HepG2 (cell line): ENCODE data around the gene BTBD19. TPM values are rescaled to one million over a fixed set of nuclear protein-coding genes. Genes with fewer than 3 reads are reported as not detected.

Experiments used
- ARID2 ChIP-seq: sonication (generic); formaldehyde crosslinking; IDR thresholded peaks from 2 replicates; pipeline ENCODE4 v1.8.1; 2022; ENCODE audit warnings: mild to moderate bottlenecking, missing genetic modification reagents, borderline replicate concordance
- HMG20A ChIP-seq: IDR thresholded peaks from 2 replicates; pipeline ENCODE4 v1.6.1; 2016; ENCODE audit warnings: borderline replicate concordance
- HOXD1 ChIP-seq: sonication (generic); formaldehyde crosslinking; IDR thresholded peaks from 2 replicates; pipeline ENCODE4 v1.5.0; 2020; ENCODE audit warnings: missing genetic modification reagents
- NCOA2 ChIP-seq: sonication (generic); formaldehyde crosslinking; IDR thresholded peaks from 2 replicates; pipeline ENCODE4 v1.8.0; 2022; ENCODE audit warnings: inconsistent platforms
- RBM22 ChIP-seq: fragments of 200-400 bp; formaldehyde crosslinking; optimal IDR thresholded peaks from 2 replicates; pipeline ENCODE3; 2017; ENCODE audit warnings: mild to moderate bottlenecking, low read length, moderate library complexity
- THAP11 ChIP-seq: IDR thresholded peaks from 2 replicates; pipeline ENCODE4 v1.6.1; 2016; ENCODE audit warnings: missing biosample characterization, missing genetic modification reagents
- ZEB1 ChIP-seq: IDR thresholded peaks from 2 replicates; pipeline ENCODE4 v1.6.1; 2012; ENCODE audit warnings: mild to moderate bottlenecking, low read depth, inconsistent platforms; ENCODE audit not compliant: insufficient replicate concordance
- ZKSCAN5 ChIP-seq: sonication (generic); formaldehyde crosslinking; IDR thresholded peaks from 2 replicates; pipeline ENCODE4 v1.5.1; 2020; ENCODE audit warnings: mild to moderate bottlenecking, missing genetic modification reagents
- ZNF780A ChIP-seq: sonication (generic); formaldehyde crosslinking; IDR thresholded peaks from 2 replicates; pipeline ENCODE4 v1.8.0; 2022; ENCODE audit warnings: mild to moderate bottlenecking, missing genetic modification reagents, moderate library complexity
- ZSCAN30 ChIP-seq: sonication (generic); formaldehyde crosslinking; IDR thresholded peaks from 2 replicates; pipeline ENCODE4 v1.5.0; 2020; ENCODE audit warnings: mild to moderate bottlenecking, missing genetic modification reagents
- polyA plus RNA-seq, 8 experiments: library from polyadenylated mRNA; depleted of rRNA in 3 of 8; stranded (reverse) in 7 of 8; unstranded in 1 of 8; fragments of >200 nt; fragmentation: Illumina TruSeq in 4 of 8; extraction: Trizol in 4 of 8; gene quantifications; 2 replicates each; pipeline versions ENCODE4 v1.2.1 to v1.2.3, GENCODE V29; 2011 to 2016; ENCODE audit warnings: low read depth in 4 of 8, missing spikeins in 1 of 8, mixed read lengths in 1 of 8; ENCODE audit not compliant: insufficient read depth in 1 of 8
- total RNA-seq, 5 experiments: library from RNA; depleted of rRNA; stranded (reverse); fragments of >200 nt; fragmentation: Illumina TruSeq; extraction: Trizol; gene quantifications; 2 replicates each; pipeline ENCODE4 v1.2.3, GENCODE V29; 2016; ENCODE audit warnings: low read depth in 1 of 5
- TF ChIP-seq, protein P1 (sequence below): sonication (generic); formaldehyde crosslinking; IDR thresholded peaks from 2 replicates; pipeline ENCODE4 v1.4.0; 2020; ENCODE audit warnings: missing genetic modification reagents
- TF ChIP-seq, protein P2 (sequence below): sonication (generic); formaldehyde crosslinking; IDR thresholded peaks from 2 replicates; pipeline ENCODE4 v1.4.0; 2020; ENCODE audit warnings: missing genetic modification reagents
- TF ChIP-seq, protein P3 (sequence below): IDR thresholded peaks from 2 replicates; pipeline ENCODE4 v1.6.1; 2012; ENCODE audit warnings: low read length, improper control_type of control experiment
- TF ChIP-seq, protein P4 (sequence below): sonication (generic); formaldehyde crosslinking; IDR thresholded peaks from 2 replicates; pipeline ENCODE4 v1.5.0; 2020; ENCODE audit warnings: mild to moderate bottlenecking, missing genetic modification reagents

BTBD19 gene
- total and polyA plus RNA-seq, 2 of the 13 experiments (the other 11 are each of a cell fraction or from before 2014, with no cell fraction given), result 2.7 to 6.7 TPM

DNA sequence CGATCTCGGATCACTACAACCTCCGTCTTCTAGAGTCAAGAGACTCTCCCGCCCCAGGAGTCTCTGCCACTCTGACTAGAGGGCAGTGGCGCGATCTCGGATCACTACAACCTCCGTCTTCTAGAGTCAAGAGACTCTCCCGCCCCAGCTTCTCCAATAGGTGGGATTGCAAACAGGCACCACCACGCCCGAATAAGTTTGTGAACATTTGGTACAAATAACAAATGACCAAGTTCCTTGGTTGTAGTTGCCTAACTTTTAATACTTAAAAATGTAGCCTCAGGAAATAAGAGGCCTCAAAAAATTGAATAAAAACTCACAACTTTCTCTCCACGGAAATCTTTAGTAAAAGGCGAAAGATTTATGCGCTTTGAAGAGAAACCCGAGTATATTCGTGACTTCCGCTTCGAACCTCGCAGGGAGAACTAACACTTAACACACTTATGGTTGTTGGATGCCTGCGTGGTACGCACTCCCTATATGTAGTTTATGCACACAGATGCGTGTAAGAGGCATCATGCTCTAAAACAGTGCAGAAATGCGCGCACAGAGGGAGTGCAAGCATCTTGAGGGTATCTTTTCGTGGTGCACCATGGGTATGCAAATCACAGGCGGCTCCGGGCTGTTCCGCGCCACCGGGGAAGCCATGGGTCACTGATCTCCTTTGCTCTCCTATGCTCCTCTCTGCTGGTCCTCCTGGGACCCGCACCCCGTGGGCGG, 11.4 kb downstream of the BTBD19 start (continued):
- TF ChIP-seq, protein P1, sequence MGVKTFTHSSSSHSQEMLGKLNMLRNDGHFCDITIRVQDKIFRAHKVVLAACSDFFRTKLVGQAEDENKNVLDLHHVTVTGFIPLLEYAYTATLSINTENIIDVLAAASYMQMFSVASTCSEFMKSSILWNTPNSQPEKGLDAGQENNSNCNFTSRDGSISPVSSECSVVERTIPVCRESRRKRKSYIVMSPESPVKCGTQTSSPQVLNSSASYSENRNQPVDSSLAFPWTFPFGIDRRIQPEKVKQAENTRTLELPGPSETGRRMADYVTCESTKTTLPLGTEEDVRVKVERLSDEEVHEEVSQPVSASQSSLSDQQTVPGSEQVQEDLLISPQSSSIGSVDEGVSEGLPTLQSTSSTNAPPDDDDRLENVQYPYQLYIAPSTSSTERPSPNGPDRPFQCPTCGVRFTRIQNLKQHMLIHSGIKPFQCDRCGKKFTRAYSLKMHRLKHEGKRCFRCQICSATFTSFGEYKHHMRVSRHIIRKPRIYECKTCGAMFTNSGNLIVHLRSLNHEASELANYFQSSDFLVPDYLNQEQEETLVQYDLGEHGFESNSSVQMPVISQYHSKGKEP (CRISPR knock-in tag), result no peak; the same call in 1 of the 2 replicates
- peak; percentile 70 for TF ChIP-seq ZEB1
- TF ChIP-seq ZNF780A (CRISPR knock-in tag), result peak; percentile 60; the same call in 1 of the 2 replicates
- peak; percentile 64 for TF ChIP-seq NCOA2 (CRISPR knock-in tag)
- 0 out of 2 replicates have a peak, but pooled peaks have one; percentile 50 for TF ChIP-seq ZSCAN30 (CRISPR knock-in tag)
- TF ChIP-seq THAP11 (CRISPR knock-in tag), result peak; percentile 67; the same call in 1 of the 2 replicates
- TF ChIP-seq HOXD1, result no peak
- TF ChIP-seq, protein P2, sequence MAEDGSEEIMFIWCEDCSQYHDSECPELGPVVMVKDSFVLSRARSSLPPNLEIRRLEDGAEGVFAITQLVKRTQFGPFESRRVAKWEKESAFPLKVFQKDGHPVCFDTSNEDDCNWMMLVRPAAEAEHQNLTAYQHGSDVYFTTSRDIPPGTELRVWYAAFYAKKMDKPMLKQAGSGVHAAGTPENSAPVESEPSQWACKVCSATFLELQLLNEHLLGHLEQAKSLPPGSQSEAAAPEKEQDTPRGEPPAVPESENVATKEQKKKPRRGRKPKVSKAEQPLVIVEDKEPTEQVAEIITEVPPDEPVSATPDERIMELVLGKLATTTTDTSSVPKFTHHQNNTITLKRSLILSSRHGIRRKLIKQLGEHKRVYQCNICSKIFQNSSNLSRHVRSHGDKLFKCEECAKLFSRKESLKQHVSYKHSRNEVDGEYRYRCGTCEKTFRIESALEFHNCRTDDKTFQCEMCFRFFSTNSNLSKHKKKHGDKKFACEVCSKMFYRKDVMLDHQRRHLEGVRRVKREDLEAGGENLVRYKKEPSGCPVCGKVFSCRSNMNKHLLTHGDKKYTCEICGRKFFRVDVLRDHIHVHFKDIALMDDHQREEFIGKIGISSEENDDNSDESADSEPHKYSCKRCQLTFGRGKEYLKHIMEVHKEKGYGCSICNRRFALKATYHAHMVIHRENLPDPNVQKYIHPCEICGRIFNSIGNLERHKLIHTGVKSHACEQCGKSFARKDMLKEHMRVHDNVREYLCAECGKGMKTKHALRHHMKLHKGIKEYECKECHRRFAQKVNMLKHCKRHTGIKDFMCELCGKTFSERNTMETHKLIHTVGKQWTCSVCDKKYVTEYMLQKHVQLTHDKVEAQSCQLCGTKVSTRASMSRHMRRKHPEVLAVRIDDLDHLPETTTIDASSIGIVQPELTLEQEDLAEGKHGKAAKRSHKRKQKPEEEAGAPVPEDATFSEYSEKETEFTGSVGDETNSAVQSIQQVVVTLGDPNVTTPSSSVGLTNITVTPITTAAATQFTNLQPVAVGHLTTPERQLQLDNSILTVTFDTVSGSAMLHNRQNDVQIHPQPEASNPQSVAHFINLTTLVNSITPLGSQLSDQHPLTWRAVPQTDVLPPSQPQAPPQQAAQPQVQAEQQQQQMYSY (CRISPR knock-in tag), result no peak
- TF ChIP-seq ARID2, result no peak; the same call in 1 of the 2 replicates
- TF ChIP-seq, protein P3, sequence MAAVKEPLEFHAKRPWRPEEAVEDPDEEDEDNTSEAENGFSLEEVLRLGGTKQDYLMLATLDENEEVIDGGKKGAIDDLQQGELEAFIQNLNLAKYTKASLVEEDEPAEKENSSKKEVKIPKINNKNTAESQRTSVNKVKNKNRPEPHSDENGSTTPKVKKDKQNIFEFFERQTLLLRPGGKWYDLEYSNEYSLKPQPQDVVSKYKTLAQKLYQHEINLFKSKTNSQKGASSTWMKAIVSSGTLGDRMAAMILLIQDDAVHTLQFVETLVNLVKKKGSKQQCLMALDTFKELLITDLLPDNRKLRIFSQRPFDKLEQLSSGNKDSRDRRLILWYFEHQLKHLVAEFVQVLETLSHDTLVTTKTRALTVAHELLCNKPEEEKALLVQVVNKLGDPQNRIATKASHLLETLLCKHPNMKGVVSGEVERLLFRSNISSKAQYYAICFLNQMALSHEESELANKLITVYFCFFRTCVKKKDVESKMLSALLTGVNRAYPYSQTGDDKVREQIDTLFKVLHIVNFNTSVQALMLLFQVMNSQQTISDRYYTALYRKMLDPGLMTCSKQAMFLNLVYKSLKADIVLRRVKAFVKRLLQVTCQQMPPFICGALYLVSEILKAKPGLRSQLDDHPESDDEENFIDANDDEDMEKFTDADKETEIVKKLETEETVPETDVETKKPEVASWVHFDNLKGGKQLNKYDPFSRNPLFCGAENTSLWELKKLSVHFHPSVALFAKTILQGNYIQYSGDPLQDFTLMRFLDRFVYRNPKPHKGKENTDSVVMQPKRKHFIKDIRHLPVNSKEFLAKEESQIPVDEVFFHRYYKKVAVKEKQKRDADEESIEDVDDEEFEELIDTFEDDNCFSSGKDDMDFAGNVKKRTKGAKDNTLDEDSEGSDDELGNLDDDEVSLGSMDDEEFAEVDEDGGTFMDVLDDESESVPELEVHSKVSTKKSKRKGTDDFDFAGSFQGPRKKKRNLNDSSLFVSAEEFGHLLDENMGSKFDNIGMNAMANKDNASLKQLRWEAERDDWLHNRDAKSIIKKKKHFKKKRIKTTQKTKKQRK, result no peak
- peak; percentile 94 for TF ChIP-seq RBM22
- TF ChIP-seq, protein P4, sequence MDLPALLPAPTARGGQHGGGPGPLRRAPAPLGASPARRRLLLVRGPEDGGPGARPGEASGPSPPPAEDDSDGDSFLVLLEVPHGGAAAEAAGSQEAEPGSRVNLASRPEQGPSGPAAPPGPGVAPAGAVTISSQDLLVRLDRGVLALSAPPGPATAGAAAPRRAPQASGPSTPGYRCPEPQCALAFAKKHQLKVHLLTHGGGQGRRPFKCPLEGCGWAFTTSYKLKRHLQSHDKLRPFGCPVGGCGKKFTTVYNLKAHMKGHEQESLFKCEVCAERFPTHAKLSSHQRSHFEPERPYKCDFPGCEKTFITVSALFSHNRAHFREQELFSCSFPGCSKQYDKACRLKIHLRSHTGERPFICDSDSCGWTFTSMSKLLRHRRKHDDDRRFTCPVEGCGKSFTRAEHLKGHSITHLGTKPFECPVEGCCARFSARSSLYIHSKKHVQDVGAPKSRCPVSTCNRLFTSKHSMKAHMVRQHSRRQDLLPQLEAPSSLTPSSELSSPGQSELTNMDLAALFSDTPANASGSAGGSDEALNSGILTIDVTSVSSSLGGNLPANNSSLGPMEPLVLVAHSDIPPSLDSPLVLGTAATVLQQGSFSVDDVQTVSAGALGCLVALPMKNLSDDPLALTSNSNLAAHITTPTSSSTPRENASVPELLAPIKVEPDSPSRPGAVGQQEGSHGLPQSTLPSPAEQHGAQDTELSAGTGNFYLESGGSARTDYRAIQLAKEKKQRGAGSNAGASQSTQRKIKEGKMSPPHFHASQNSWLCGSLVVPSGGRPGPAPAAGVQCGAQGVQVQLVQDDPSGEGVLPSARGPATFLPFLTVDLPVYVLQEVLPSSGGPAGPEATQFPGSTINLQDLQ (CRISPR knock-in tag), result peak; percentile 51; the same call in 1 of the 2 replicates
- no peak for TF ChIP-seq HMG20A (CRISPR knock-in tag)
- 0 out of 2 replicates have a peak, but pooled peaks have one; percentile 33 for TF ChIP-seq ZKSCAN5
